ENCODE data around the gene TNPO2. TPM values are rescaled to one million over a fixed set of nuclear protein-coding genes. Genes with fewer than 3 reads are reported as not detected.

TNPO2 gene
- polyA plus RNA-seq, 3 donors = 0.28 to 45.2 (median 0.52) TPM

- H3K9me3 ChIP-seq (replicated peaks in 1 of 2; ENCODE audit: control insufficient read depth in 1 of 2, insufficient read depth in 1 of 2, low read length in 2 of 2) = no peaks in the 10 kb centered on the region
- no peak within 1 kb of the TSS for H3K27ac ChIP-seq (ENCODE audit: low read depth in 1 of 2, low read length in 2 of 2)
- no peak for TF ChIP-seq CTCF (IDR thresholded peaks at IDR 0.05)
- H3K4me2 ChIP-seq (replicated peaks; ENCODE audit: extremely low read depth, low read length, poor library complexity, severe bottlenecking) = no peak within 1 kb of the TSS
- no peak within 1 kb of the TSS for H3K9ac ChIP-seq (ENCODE audit: insufficient read depth, low read length, poor library complexity, severe bottlenecking)
- H2AFZ ChIP-seq (ENCODE audit: insufficient read depth, low read depth, low read length, poor library complexity, severe bottlenecking) = no peak within 1 kb of the TSS
- no peaks in the 10 kb centered on the region for H3K27me3 ChIP-seq (ENCODE audit: control insufficient read depth in 2 of 2, insufficient read depth in 2 of 2, low read length in 2 of 2)
- Mint-ChIP-seq H3K9me3 (no peaks in the 10 kb centered on the region), H3K4me3 (no peak within 1 kb of the TSS), H3K36me3 (no peaks in the 10 kb centered on the region), H3K27me3 (ENCODE audit: low read depth in 3 of 3) (peaks cover 0 to 1% (median 0%) of the 10 kb centered on the region in 3 donors), H3K4me1 (peaks cover 8% of the 10 kb centered on the region), H3K27ac (peak within 1 kb of the TSS in 3 of 7 donors; percentile 46 to 68 (median 60))
- WGBS (ENCODE audit: insufficient coverage) = 88% methylated on average over 7 of the region's 9 CpGs
- no peak for DNase-seq
- intact Hi-C loops (cut with micrococcal nuclease) = no loop called here
- peaks cover 0 to 2% of the 10 kb centered on the region in 2 donors for H3K36me3 ChIP-seq (replicated peaks in 1 of 2; ENCODE audit: control insufficient read depth in 1 of 2, insufficient read depth in 2 of 2, low read length in 2 of 2)
- no peak within 1 kb of the TSS for H3K4me3 ChIP-seq (replicated peaks in 1 of 3; ENCODE audit: low read depth in 2 of 3, low read length in 3 of 3)
- no peaks in the 10 kb centered on the region for H4K20me1 ChIP-seq (ENCODE audit: insufficient read depth, low read length)
- H3K4me1 ChIP-seq (ENCODE audit: control insufficient read depth in 1 of 2, insufficient read depth in 2 of 2, low read length in 2 of 2) = no peaks in the 10 kb centered on the region
- H3K79me2 ChIP-seq (ENCODE audit: insufficient read depth, low read length) = no peaks in the 10 kb centered on the region
Observed at GRCh38 chr19:12687496-12688196, 36.1 kb downstream of the TNPO2 start, which contains the start of gene GNG14. Gene GNG14, plus strand, starts transcription at chr19:12687998. Its CDS starts 51 bp downstream, at chr19:12688049.

- peaks cover 14% of the 10 kb centered on the region for H3K4me1 Mint-ChIP-seq
- peaks cover 0 to 5% (median 0%) of the 10 kb centered on the region in 3 donors for H3K27me3 Mint-ChIP-seq (ENCODE audit: low read depth in 3 of 3)
- Histone ChIP-seq H3K9me3 (replicated peaks in 1 of 2; ENCODE audit: control insufficient read depth in 1 of 2, insufficient read depth in 1 of 2, low read length in 2 of 2) (no peaks in the 10 kb centered on the region), H3K4me2 (replicated peaks; ENCODE audit: extremely low read depth, low read length, poor library complexity, severe bottlenecking) (no peak overlapping the region), H3K4me1 (ENCODE audit: control insufficient read depth in 1 of 2, insufficient read depth in 2 of 2, low read length in 2 of 2) (peaks cover 12 to 14% of the 10 kb centered on the region in 2 donors), H3K27ac (ENCODE audit: low read depth in 1 of 2, low read length in 2 of 2) (no peak overlapping the region), H2AFZ (ENCODE audit: insufficient read depth, low read depth, low read length, poor library complexity, severe bottlenecking) (no peak overlapping the region), H3K27me3 (ENCODE audit: control insufficient read depth in 2 of 2, insufficient read depth in 2 of 2, low read length in 2 of 2) (no peaks in the 10 kb centered on the region), H3K9ac (ENCODE audit: insufficient read depth, low read length, poor library complexity, severe bottlenecking) (no peak overlapping the region), H3K4me3 (replicated peaks in 1 of 3; ENCODE audit: low read depth in 2 of 3, low read length in 3 of 3) (no peak overlapping the region), H4K20me1 (ENCODE audit: insufficient read depth, low read length) (peaks cover 3% of the 10 kb centered on the region), H3K79me2 (ENCODE audit: insufficient read depth, low read length) (peaks cover 4% of the 10 kb centered on the region), H3K36me3 (replicated peaks in 1 of 2; ENCODE audit: control insufficient read depth in 1 of 2, insufficient read depth in 2 of 2, low read length in 2 of 2) (peaks cover 0 to 2% of the 10 kb centered on the region in 2 donors)
- H3K9me3 Mint-ChIP-seq = no peaks in the 10 kb centered on the region
- no peak for TF ChIP-seq CTCF (IDR thresholded peaks at IDR 0.05)
- no peaks in the 10 kb centered on the region for H3K36me3 Mint-ChIP-seq
- no peak overlapping the region for H3K4me3 Mint-ChIP-seq
- intact Hi-C loops (cut with micrococcal nuclease) = no loop called here
- 88% methylated on average over 1 of the region's 3 CpGs for WGBS (ENCODE audit: insufficient coverage)
- H3K27ac Mint-ChIP-seq = no peak overlapping the region
- no peak for DNase-seq
Observed at GRCh38 chr19:12685831-12686230, 37.9 kb downstream of the TNPO2 start.
